SKM-1 (cell line): ENCODE data around the gene RUNX3.
"Not testable (repeated sequence)": the region's sequence is repeated elsewhere in the genome, so short reads cannot be mapped to it uniquely, and the experiment has no call there.

Source experiments
- DNase-seq: peaks from one replicate; lab custom pipeline; 2025; ENCODE audit not compliant: unreplicated experiment; lab: John Stamatoyannopoulos, UW

Gene RUNX3

GRCh38 chr1:24903011-24903461 is 27.0 kb downstream of the RUNX3 start:
- DNase-seq = no peak

- no peak for DNase-seq
These were observed 27.6 kb downstream of the RUNX3 start for GRCh38 chr1:24902471-24902891.

- DNase-seq = no peak
These were observed 28.1 kb downstream of the RUNX3 start for GRCh38 chr1:24901791-24902470.

GRCh38 chr1:24900985-24901781 is 28.9 kb downstream of the RUNX3 start:
- no peak for DNase-seq

- DNase-seq = no peak
These were observed 29.6 kb downstream of the RUNX3 start for GRCh38 chr1:24900486-24900849.

GRCh38 chr1:24899581-24900485 is 30.2 kb downstream of the RUNX3 start:
- no peak for DNase-seq

- no peak for DNase-seq
These were observed 31.1 kb downstream of the RUNX3 start for GRCh38 chr1:24898909-24899439.

- peak; percentile 39 for DNase-seq
These were observed 31.7 kb downstream of the RUNX3 start for GRCh38 chr1:24898152-24898908.

- DNase-seq = no peak
These were observed 32.6 kb downstream of the RUNX3 start for GRCh38 chr1:24897263-24898151.

GRCh38 chr1:24896596-24897262 is 33.3 kb downstream of the RUNX3 start:
- DNase-seq = no peak

- no peak for DNase-seq
These were observed 33.9 kb downstream of the RUNX3 start for GRCh38 chr1:24896176-24896575.

- DNase-seq = no peak
These were observed 34.6 kb downstream of the RUNX3 start for GRCh38 chr1:24895511-24895910.

GRCh38 chr1:24894002-24894401 is 36.1 kb downstream of the RUNX3 start:
- no peak for DNase-seq

GRCh38 chr1:24893431-24893830 is 36.6 kb downstream of the RUNX3 start:
- DNase-seq = no peak

GRCh38 chr1:24892188-24893153 is 37.6 kb downstream of the RUNX3 start:
- DNase-seq = no peak

- not testable (repeated sequence) for DNase-seq
These were observed 38.7 kb downstream of the RUNX3 start for GRCh38 chr1:24891367-24891766.

GRCh38 chr1:24890887-24891286 is 39.2 kb downstream of the RUNX3 start:
- no peak for DNase-seq
